Measurements from ENCODE around the gene VPS35L. TPM values are rescaled to one million over a fixed set of nuclear protein-coding genes. Genes with fewer than 3 reads are reported as not detected.

VPS35L gene
- total and polyA plus RNA-seq, 2 of the 13 experiments (the other 11 are each of a cell fraction or from before 2014, with no cell fraction given), result 1.4 to 1.6 TPM

GRCh38 chr16:19555186-19555937 is at the start of gene VPS35L (continued):
- TF ChIP-seq GATAD2A (CRISPR knock-in tag; IDR thresholded peaks at IDR 0.05) (peak; percentile 79), ZNF597 (CRISPR knock-in tag; IDR thresholded peaks at IDR 0.05) (no peak), CBFB (CRISPR knock-in tag; IDR thresholded peaks at IDR 0.05) (no peak), SP5 (CRISPR knock-in tag; IDR thresholded peaks at IDR 0.05; ENCODE audit: borderline replicate concordance, low read depth) (no peak), ZNF737 (CRISPR knock-in tag; IDR thresholded peaks at IDR 0.05; ENCODE audit: borderline replicate concordance) (no peak), SYNCRIP (IDR thresholded peaks at IDR 0.05; ENCODE audit: insufficient read depth, low read depth, low read length) (no peak), ZBTB7B (CRISPR knock-in tag; IDR thresholded peaks at IDR 0.05) (peak; percentile 97), PRDM15 (CRISPR knock-in tag; IDR thresholded peaks at IDR 0.05) (0 out of 2 replicates have a peak, but pooled peaks have one; percentile 49), ARID5B (CRISPR knock-in tag; IDR thresholded peaks at IDR 0.05) (peak; percentile 65), CENPX (CRISPR knock-in tag; IDR thresholded peaks at IDR 0.05) (no peak), ZNF839 (CRISPR knock-in tag; IDR thresholded peaks at IDR 0.05; ENCODE audit: borderline replicate concordance) (peak; percentile 90; the same call in 1 of the 2 replicates), SUZ12 (IDR thresholded peaks at IDR 0.05; ENCODE audit: low read depth, low read length) (no peak), ARHGAP35 (CRISPR knock-in tag; IDR thresholded peaks at IDR 0.05; ENCODE audit: borderline replicate concordance) (no peak), BCL3 (CRISPR knock-in tag; IDR thresholded peaks at IDR 0.05) (peak; percentile 92; the same call in 1 of the 2 replicates), HINFP (CRISPR knock-in tag; IDR thresholded peaks at IDR 0.05; ENCODE audit: low read depth) (no peak), THAP8 (CRISPR knock-in tag; IDR thresholded peaks at IDR 0.05; ENCODE audit: borderline replicate concordance) (peak; percentile 41; the same call in 1 of the 2 replicates)

Data from HepG2 (cell line).